Measurements from ENCODE around the gene PDIA2.

DNA sequence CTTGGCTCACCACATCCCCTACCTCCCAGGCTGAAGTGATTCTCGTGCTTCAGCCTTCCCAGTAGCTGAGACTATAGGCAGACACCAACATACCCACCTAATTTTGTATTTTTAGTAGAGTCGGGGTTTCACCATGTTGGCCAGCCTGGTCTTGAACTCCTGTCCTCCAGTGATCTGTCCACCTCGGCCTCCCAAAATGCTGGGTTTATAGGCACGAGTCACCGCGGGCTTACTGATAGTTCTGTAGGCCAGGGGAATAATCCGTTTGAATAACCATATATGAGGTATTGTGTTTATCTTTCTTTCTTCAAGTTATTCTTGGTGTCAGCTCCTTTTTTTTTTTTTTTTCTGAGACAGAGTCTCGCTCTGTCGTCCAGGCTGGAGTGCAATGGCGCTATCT is 40.7 kb upstream of the PDIA2 start:
- TF ChIP-seq, protein P1, sequence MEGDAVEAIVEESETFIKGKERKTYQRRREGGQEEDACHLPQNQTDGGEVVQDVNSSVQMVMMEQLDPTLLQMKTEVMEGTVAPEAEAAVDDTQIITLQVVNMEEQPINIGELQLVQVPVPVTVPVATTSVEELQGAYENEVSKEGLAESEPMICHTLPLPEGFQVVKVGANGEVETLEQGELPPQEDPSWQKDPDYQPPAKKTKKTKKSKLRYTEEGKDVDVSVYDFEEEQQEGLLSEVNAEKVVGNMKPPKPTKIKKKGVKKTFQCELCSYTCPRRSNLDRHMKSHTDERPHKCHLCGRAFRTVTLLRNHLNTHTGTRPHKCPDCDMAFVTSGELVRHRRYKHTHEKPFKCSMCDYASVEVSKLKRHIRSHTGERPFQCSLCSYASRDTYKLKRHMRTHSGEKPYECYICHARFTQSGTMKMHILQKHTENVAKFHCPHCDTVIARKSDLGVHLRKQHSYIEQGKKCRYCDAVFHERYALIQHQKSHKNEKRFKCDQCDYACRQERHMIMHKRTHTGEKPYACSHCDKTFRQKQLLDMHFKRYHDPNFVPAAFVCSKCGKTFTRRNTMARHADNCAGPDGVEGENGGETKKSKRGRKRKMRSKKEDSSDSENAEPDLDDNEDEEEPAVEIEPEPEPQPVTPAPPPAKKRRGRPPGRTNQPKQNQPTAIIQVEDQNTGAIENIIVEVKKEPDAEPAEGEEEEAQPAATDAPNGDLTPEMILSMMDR (IDR thresholded peaks at IDR 0.05), result no peak
- TF ChIP-seq POLR2AphosphoS5 (IDR thresholded peaks at IDR 0.05; ENCODE audit: low read depth, low read length), result no peak
- TF ChIP-seq, protein P2, sequence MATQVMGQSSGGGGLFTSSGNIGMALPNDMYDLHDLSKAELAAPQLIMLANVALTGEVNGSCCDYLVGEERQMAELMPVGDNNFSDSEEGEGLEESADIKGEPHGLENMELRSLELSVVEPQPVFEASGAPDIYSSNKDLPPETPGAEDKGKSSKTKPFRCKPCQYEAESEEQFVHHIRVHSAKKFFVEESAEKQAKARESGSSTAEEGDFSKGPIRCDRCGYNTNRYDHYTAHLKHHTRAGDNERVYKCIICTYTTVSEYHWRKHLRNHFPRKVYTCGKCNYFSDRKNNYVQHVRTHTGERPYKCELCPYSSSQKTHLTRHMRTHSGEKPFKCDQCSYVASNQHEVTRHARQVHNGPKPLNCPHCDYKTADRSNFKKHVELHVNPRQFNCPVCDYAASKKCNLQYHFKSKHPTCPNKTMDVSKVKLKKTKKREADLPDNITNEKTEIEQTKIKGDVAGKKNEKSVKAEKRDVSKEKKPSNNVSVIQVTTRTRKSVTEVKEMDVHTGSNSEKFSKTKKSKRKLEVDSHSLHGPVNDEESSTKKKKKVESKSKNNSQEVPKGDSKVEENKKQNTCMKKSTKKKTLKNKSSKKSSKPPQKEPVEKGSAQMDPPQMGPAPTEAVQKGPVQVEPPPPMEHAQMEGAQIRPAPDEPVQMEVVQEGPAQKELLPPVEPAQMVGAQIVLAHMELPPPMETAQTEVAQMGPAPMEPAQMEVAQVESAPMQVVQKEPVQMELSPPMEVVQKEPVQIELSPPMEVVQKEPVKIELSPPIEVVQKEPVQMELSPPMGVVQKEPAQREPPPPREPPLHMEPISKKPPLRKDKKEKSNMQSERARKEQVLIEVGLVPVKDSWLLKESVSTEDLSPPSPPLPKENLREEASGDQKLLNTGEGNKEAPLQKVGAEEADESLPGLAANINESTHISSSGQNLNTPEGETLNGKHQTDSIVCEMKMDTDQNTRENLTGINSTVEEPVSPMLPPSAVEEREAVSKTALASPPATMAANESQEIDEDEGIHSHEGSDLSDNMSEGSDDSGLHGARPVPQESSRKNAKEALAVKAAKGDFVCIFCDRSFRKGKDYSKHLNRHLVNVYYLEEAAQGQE (IDR thresholded peaks at IDR 0.05; ENCODE audit: insufficient read depth in 1 of 2, low read depth in 2 of 2, low read length in 1 of 2), result no peak
